HG02943 (cell line): ENCODE results near the gene C21orf58.
"Not testable (repeated sequence)": the region's sequence is repeated elsewhere in the genome, so short reads cannot be mapped to it uniquely, and the experiment has no call there.

ENCODE experiments used
- ATAC-seq: cut with Tn5 transposase; IDR thresholded peaks from one replicate; pipeline ENCODE4 v1.9.1; 2021; ENCODE audit warnings: mild to moderate bottlenecking, low read depth, moderate library complexity; ENCODE audit not compliant: unreplicated experiment

Gene C21orf58

GRCh38 chr21:46323710-46324389 lies at the start of gene C21orf58, which contains the start of gene PCNT:
TSS of gene C21orf58 (minus strand) at chr21:46323870. CDS start at chr21:46322738, 1,132 bp downstream.
TSS of gene PCNT (plus strand) at chr21:46324156. CDS start at chr21:46324229, 73 bp downstream.
- ATAC-seq: peak; percentile 78

- ATAC-seq: not testable (repeated sequence)
Measured at GRCh38 chr21:46372947-46373346, 49.3 kb upstream of the C21orf58 start.

DNA sequence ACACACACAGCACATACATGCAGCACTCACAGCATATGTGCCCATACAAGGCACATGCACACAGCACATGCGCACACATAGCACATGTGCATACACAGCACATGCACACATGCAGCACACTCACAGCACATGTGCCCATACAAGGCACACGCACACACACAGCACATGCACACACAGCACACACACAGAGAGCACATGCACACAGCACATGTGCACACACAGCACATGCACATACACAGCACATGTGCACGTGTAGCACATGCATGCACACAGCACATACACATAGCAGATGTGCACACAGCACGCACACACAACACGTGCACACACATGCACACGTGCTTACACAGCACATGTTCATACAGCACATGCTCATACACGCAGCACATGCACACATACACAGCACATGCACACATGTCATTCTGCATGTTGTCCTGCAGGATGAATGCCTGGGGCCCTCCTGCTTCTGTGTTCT lies 48.4 kb upstream of the C21orf58 start:
- ATAC-seq: no peak

DNA sequence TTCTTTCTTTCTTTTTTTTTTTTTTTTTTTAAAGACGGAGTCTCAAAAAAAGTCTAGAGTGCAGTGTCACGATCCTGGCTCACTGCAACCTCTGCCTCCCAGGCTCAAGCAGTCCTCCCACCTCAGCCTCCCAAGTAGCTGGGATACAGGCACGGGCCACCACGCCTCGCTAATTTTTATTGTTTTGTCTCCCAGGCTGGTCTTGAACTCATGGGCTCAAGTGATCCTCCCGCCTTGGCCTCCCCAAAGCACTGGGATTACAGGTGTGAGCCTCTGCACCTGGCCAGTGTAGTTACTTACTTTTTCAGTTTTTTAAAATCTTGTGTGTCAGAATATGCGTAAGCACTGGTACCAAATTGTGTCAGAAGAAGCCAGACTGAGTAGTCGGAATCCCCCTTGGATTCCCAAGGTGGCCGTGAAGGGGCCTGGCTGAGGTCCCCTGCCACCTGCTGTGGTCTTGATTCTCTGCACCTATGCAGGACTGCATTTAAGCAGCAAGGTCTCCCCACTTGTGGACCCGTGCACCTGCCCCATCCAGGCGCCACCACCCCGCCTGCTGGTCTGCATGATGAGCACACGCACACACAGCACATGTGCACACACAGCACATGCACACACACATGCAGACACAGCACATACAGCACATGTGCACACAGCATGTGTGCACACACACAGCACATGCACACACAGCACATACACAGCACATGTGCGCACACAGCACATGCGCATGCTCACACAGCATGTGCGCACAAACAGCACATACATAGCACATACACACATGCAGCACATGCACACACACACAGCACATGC lies 47.7 kb upstream of the C21orf58 start:
- ATAC-seq: no peak

DNA sequence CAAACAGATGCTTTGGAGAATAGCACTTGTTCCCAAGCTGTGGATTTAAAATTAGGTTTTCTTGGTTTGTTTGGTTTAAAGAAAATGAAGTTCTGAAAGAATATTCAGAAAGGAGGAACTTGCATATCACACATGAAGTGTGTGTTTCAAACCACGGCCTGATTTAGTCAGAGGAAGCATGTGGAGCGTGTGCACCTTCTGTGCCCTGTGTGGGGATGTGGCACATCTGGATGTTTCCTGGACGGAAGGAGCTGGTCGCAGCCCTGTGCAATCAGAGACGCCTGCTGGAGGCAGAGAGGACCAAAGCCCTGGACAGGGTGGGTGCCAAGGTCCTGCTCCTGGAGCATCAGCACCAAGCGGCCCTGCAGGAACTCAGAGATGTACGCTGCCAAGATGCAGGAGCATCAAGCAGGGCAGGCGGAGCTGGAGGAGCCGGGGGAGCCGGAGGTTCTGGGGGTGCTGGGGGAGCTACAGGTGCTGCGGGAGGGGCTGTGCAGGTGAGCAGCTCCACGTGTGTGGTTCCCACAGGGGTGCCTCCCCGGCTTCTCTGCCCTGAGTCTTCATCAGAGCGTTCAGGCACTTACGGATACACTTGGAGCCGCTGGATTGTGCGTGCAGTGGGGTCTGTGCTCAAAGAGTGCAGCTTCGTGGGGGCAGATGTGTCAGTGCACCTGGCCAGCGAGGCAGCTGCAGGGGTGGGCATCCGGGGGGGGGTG lies 46.0 kb upstream of the C21orf58 start:
- ATAC-seq: no peak

GRCh38 chr21:46368533-46369285 lies 45.0 kb upstream of the C21orf58 start:
- ATAC-seq: no peak

DNA sequence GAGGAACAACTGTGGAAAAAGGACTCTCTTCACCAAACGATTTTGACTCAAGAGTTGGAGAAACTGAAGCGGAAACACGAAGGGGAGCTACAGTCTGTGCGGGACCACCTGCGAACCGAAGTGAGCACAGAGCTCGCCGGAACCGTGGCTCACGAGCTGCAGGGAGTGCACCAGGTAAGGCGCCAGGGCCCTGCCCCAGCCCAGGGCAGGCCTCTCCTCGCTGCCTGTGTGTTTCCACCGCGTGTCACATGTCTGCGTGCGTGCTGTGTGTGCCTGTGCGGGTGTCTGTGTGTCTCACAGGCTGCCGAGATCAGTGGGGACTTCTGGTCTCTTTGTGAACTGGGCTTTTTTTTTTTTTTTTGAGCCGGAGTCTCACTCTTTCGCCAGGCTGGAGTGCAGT lies 43.3 kb upstream of the C21orf58 start:
- no peak for ATAC-seq

DNA sequence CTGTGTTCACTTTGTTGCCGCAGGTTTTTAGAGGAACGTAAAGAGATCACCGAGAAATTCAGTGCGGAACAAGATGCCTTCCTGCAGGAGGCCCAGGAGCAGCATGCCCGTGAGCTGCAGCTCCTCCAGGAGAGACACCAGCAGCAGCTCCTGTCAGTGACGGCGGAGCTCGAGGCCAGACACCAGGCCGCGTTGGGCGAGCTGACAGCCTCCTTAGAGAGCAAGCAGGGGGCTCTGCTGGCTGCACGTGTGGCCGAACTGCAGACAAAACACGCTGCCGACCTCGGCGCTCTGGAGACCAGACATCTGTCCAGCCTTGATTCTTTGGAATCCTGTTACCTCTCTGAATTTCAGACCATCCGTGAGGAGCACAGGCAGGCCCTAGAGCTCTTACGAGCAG lies 42.9 kb upstream of the C21orf58 start:
- no peak for ATAC-seq

- ATAC-seq: no peak
Measured at GRCh38 chr21:46366091-46366490, 42.4 kb upstream of the C21orf58 start.

DNA sequence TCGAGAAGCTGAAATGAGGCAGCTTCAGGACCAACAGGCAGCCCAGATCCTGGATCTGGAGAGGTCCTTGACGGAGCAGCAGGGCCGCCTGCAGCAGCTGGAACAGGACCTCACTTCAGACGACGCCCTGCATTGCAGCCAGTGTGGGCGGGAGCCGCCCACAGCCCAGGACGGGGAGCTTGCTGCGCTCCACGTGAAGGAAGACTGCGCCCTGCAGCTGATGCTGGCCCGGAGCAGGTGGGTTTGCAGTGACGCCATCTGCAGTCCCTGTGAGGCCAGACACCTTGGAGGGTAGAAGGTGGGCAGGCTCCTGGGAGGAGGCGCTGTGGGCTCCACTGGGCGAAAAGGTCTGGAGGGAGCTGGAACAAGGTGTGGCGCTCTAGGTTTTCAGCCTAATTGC lies 40.0 kb upstream of the C21orf58 start:
- ATAC-seq: no peak

DNA sequence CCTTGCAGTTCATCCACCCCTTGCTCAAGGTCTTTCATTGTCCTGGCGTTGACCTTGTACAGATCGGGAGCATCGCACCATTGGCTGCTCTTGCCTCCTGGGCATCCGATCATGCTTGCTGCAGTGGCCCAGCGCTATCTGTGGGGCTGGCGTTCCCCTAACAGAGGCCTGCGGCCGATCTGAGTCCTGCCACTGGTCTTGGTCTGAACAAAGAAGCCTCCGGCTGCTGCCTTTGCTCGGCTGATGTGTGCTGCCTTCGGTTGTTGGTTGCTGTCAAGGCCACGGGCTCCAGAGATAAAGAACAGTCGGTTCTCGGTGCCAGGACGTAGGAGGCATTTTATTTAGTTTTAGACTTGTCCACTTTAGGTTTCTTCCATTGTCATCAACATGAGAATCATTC lies 39.3 kb upstream of the C21orf58 start:
- no peak for ATAC-seq

- no peak for ATAC-seq
Measured at GRCh38 chr21:46361935-46362334, 38.3 kb upstream of the C21orf58 start.

GRCh38 chr21:46361176-46361575 lies 37.5 kb upstream of the C21orf58 start:
- ATAC-seq: no peak

DNA sequence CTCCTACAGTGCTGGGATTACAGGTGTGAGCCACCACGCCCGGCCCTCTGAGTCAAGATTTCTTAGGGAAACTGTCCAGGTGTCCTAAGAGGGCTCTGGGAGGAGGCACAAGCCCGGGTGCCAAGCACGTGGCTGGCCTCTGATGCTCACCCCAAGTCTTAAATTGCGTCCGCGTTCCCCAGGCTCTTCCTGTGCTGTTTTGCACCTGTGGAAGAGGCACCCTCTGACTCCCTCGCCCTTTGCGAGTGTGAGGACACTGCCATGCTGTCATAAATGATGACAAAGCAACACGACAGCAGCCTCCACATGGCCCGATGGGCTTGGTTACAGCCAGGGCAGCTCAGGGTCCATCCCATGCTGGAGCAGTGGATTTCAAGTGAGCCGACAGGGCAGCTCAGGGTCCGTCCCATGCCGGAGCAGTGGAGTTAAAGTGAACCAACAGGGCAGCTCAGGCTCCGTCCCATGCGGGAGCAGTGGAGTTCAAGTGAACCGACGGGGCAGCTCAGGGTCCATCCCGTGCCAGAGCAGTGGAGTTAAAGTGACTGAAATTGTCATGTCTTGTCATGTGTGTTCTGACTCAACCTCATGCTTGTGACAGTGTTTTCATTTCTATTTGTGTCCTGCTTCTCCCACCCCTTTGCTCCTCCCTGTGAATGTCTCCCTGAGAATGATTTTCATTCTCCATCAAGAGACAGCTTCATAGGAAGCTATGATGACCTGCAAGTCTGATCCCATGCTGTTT lies 34.2 kb upstream of the C21orf58 start:
- no peak for ATAC-seq

- no peak for ATAC-seq
Measured at GRCh38 chr21:46357335-46357604, 33.6 kb upstream of the C21orf58 start.

- ATAC-seq: no peak
Measured at GRCh38 chr21:46356494-46357334, 33.0 kb upstream of the C21orf58 start.

DNA sequence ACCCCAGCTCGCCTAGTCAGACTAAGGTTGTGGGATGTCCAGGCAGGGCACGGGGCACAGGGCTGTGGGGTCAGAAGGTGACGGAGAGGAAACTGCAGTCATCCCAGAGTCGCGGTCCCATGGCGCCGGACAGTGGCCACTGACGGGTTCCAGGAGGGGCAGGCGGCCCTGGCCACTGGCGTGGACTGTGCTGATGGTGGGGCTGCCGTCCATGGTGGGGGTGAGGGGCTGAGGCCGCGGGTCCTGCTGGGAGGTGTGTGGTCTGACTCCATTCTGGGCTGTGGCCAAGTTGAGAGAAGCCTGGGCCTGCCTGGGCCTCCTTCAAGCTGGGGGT lies 32.3 kb upstream of the C21orf58 start:
- no peak for ATAC-seq

GRCh38 chr21:46355161-46356004 lies 31.7 kb upstream of the C21orf58 start:
- no peak for ATAC-seq
